ENCODE measurements around the gene ZNRD2.

The ZNRD2 gene

GRCh38 chr11:65540290-65541092, 29.8 kb upstream of the ZNRD2 start:
- peak; percentile 44 for DNase-seq (ENCODE audit: low read depth)
- peak overlapping the region; percentile 72 for H3K4me3 ChIP-seq (ENCODE audit: low read depth, low read length)
- peak; percentile 77 for TF ChIP-seq CTCF (IDR thresholded peaks at IDR 0.05; ENCODE audit: low read depth, low read length, missing control alignments)

GRCh38 chr11:65541093-65541982, 28.9 kb upstream of the ZNRD2 start:
- no peak for DNase-seq (ENCODE audit: low read depth)
- peak overlapping the region; percentile 72 for H3K4me3 ChIP-seq (ENCODE audit: low read depth, low read length)
- TF ChIP-seq CTCF (IDR thresholded peaks at IDR 0.05; ENCODE audit: low read depth, low read length, missing control alignments), result no peak

GRCh38 chr11:65542738-65543390, 27.4 kb upstream of the ZNRD2 start:
- no peak for DNase-seq (ENCODE audit: low read depth)
- TF ChIP-seq CTCF (IDR thresholded peaks at IDR 0.05; ENCODE audit: low read depth, low read length, missing control alignments), result no peak
- H3K4me3 ChIP-seq (ENCODE audit: low read depth, low read length), result no peak overlapping the region

DNA sequence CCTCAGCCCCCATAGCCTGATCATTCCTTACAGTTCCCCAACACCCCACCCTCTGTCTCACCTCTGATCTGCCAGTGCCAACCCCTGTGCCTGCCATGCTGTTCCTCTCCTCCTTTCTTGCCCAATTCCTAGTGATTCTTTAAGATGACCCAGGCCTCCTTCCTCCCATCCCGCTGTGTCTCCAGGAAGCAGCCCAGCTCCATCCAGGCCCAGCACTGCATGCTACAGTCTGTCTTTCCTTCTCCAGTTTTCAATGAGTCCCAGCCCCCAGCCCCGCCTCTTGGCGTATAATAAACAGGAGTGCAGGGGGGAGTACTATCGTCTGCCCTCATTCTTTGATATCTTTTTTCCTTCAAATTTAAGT, 24.4 kb upstream of the ZNRD2 start:
- TF ChIP-seq CTCF (IDR thresholded peaks at IDR 0.05; ENCODE audit: low read depth, low read length, missing control alignments), result no peak
- no peak for DNase-seq (ENCODE audit: low read depth)
- peak overlapping the region; percentile 48; the same call in 1 of the 2 replicates for H3K4me3 ChIP-seq (ENCODE audit: low read depth, low read length)

- TF ChIP-seq CTCF (IDR thresholded peaks at IDR 0.05; ENCODE audit: low read depth, low read length, missing control alignments), result no peak
- DNase-seq (ENCODE audit: low read depth), result peak; percentile 52
- peak overlapping the region; percentile 48 for H3K4me3 ChIP-seq (ENCODE audit: low read depth, low read length)
Observed at GRCh38 chr11:65546217-65546958, 23.9 kb upstream of the ZNRD2 start.

DNA sequence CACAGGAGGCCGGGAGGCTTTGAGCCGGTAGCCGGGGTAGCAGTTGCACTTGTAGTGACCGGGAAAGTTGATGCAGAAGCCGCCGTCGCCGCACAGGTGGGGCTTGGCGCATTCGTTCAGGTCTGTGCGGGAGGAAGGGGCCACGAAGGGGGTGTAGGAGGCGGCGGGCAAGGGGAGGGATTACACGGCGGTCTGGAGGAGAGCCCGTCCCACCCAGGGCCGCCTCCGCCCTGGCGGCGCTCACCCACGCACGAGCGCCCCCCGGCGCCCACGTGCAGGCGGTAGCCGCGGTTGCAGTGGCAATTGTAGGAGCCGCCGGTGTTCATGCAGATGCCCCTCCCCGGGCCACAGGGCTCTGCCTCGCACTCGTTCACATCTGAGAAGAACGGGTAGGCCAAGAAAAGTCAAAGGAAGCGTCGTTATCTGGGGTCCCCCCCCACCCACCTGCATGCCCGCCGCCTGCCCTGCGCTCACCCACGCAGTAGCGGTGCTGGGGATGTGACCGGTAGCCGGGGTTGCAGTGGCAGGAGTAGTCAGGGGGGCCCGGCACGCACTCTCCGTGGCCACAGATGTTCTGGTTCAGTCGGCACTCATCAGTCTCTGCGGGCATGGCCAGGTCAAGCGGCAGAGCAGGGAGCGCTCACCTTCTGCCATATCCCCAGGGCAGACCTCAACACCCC, 22.7 kb upstream of the ZNRD2 start:
- no peak for DNase-seq (ENCODE audit: low read depth)
- H3K4me3 ChIP-seq (ENCODE audit: low read depth, low read length), result no peak overlapping the region
- no peak for TF ChIP-seq CTCF (IDR thresholded peaks at IDR 0.05; ENCODE audit: low read depth, low read length, missing control alignments)

Data from GM12864 (cell line).